Measurements from ENCODE around the gene PGRMC2.
A peak's percentile ranks its signal among the peaks of the same experiment; 100 is the strongest.
"Not testable (repeated sequence)": the region's sequence is repeated elsewhere in the genome, so short reads cannot be mapped to it uniquely, and the experiment has no call there.

Gene PGRMC2

GRCh38 chr4:128267745-128268144 is 19.9 kb downstream of the PGRMC2 start:
- no peak overlapping the region for H3K27ac ChIP-seq (ENCODE audit: extremely low read depth, low read depth, low read length)
- H3K4me3 ChIP-seq (ENCODE audit: low read depth, low read length): no peak overlapping the region
- POLR2A ChIA-PET: no interaction called here
- no peaks in the 10 kb centered on the region for H3K9me3 ChIP-seq (ENCODE audit: control insufficient read depth, insufficient read depth, low read depth, low read length)
- H3K4me1 ChIP-seq (ENCODE audit: control insufficient read depth, insufficient read depth, low read length): peaks cover 2% of the 10 kb centered on the region; the same call in 1 of the 2 replicates
- H3K36me3 ChIP-seq (ENCODE audit: control insufficient read depth in 2 of 2, insufficient read depth in 1 of 2, low read length in 2 of 2): peaks cover 6 to 26% of the 10 kb centered on the region in 2 experiments; a peak in 2 of 3 replicates
- TF ChIP-seq GFI1B (tag by site-specific recombination; IDR thresholded peaks at IDR 0.05): no peak
- TF ChIP-seq, protein P1, sequence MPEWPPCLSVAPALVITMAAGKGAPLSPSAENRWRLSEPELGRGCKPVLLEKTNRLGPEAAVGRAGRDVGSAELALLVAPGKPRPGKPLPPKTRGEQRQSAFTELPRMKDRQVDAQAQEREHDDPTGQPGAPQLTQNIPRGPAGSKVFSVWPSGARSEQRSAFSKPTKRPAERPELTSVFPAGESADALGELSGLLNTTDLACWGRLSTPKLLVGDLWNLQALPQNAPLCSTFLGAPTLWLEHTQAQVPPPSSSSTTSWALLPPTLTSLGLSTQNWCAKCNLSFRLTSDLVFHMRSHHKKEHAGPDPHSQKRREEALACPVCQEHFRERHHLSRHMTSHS (tag by site-specific recombination; IDR thresholded peaks at IDR 0.05): no peak
- TF ChIP-seq ZNF610 (tag by site-specific recombination; IDR thresholded peaks at IDR 0.05; ENCODE audit: borderline replicate concordance): no peak
- no peak for TF ChIP-seq YY1 (tag by site-specific recombination; IDR thresholded peaks at IDR 0.05)
- no peak for TF ChIP-seq ZNF416 (tag by site-specific recombination; IDR thresholded peaks at IDR 0.05)
- no peak for TF ChIP-seq ZNF223 (tag by site-specific recombination; IDR thresholded peaks at IDR 0.05)
- no peak for TF ChIP-seq ZNF354C (tag by site-specific recombination; IDR thresholded peaks at IDR 0.05; ENCODE audit: borderline replicate concordance, low read depth)
- TF ChIP-seq ZNF155 (tag by site-specific recombination; IDR thresholded peaks at IDR 0.05): no peak
- TF ChIP-seq KLF7 (tag by site-specific recombination; IDR thresholded peaks at IDR 0.05; ENCODE audit: borderline replicate concordance): no peak
- no peak for TF ChIP-seq ZBTB1 (tag by site-specific recombination; IDR thresholded peaks at IDR 0.05)
- no peak for TF ChIP-seq ZNF335 (tag by site-specific recombination; conservative IDR thresholded peaks at IDR 0.05)
- TF ChIP-seq ZSCAN18 (tag by site-specific recombination; IDR thresholded peaks at IDR 0.05): no peak
- TF ChIP-seq ZNF311 (tag by site-specific recombination; IDR thresholded peaks at IDR 0.05; ENCODE audit: borderline replicate concordance): no peak
- TF ChIP-seq ZNF175 (tag by site-specific recombination; IDR thresholded peaks at IDR 0.05): no peak
- no peak for TF ChIP-seq ZNF19 (tag by site-specific recombination; IDR thresholded peaks at IDR 0.05; ENCODE audit: low read depth)
- no peak for TF ChIP-seq ZNF292 (tag by site-specific recombination; IDR thresholded peaks at IDR 0.05; ENCODE audit: borderline replicate concordance, low read depth)
- CTCF ChIA-PET: interaction anchor here (0.6 kb wide), 2 partner anchors 77 to 115 kb away, joined by 3 to 6 read pairs; no protein-coding TSS in a partner anchor

GRCh38 chr4:128267171-128267570 is 20.4 kb downstream of the PGRMC2 start:
- H3K4me1 ChIP-seq (ENCODE audit: control insufficient read depth, insufficient read depth, low read length); CTCF ChIA-PET; H3K9me3 ChIP-seq (ENCODE audit: control insufficient read depth, insufficient read depth, low read depth, low read length); H3K27ac ChIP-seq (ENCODE audit: extremely low read depth, low read depth, low read length); H3K4me3 ChIP-seq (ENCODE audit: low read depth, low read length); POLR2A ChIA-PET: not testable (repeated sequence)
- H3K36me3 ChIP-seq (ENCODE audit: control insufficient read depth in 2 of 2, insufficient read depth in 1 of 2, low read length in 2 of 2): peaks cover 6 to 24% of the 10 kb centered on the region in 2 experiments; a peak in 2 of 3 replicates

DNA sequence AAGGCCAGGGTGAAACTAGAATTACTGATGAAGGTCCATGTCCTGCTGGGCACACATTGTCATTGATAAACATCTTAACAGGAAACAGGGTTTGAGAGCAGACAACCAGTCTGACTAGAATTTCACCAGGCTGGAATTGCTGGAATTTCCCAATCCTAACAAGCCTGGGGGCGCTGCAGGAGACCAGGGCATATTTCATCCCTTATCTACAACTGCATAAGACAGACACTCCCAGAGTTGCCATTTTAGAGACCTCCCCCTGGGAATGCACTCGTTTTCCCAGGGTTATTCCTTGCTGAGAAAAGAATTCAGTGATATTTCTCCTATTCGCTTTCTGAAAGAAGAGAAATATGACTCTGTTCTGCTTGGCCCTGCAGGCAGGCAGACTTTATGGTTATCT is 22.1 kb downstream of the PGRMC2 start:
- CTCF ChIA-PET; H3K4me3 ChIP-seq (ENCODE audit: low read depth, low read length); H3K36me3 ChIP-seq (ENCODE audit: control insufficient read depth in 2 of 2, insufficient read depth in 1 of 2, low read length in 2 of 2); H3K9me3 ChIP-seq (ENCODE audit: control insufficient read depth, insufficient read depth, low read depth, low read length); POLR2A ChIA-PET; H3K4me1 ChIP-seq (ENCODE audit: control insufficient read depth, insufficient read depth, low read length); H3K27ac ChIP-seq (ENCODE audit: extremely low read depth, low read depth, low read length): not testable (repeated sequence)
- TF ChIP-seq ZNF561 (tag by site-specific recombination; IDR thresholded peaks at IDR 0.05; ENCODE audit: borderline replicate concordance) (0 out of 2 replicates have a peak, but pooled peaks have one; percentile 45), ZNF558 (tag by site-specific recombination; IDR thresholded peaks at IDR 0.05) (peak; percentile 56; the same call in 1 of the 2 replicates), GLIS1 (tag by site-specific recombination; IDR thresholded peaks at IDR 0.05) (peak; percentile 58; the same call in 1 of the 2 replicates), ZNF518A (tag by site-specific recombination; conservative IDR thresholded peaks at IDR 0.05; ENCODE audit: low read depth) (peak; percentile 50; the same call in 1 of the 2 replicates), ZNF184 (tag by site-specific recombination; IDR thresholded peaks at IDR 0.05) (0 out of 2 replicates have a peak, but pooled peaks have one; percentile 40), ZNF626 (tag by site-specific recombination; IDR thresholded peaks at IDR 0.05) (peak; percentile 89), ZNF549 (tag by site-specific recombination; IDR thresholded peaks at IDR 0.05) (0 out of 2 replicates have a peak, but pooled peaks have one; percentile 44), ZNF610 (tag by site-specific recombination; IDR thresholded peaks at IDR 0.05; ENCODE audit: borderline replicate concordance) (0 out of 2 replicates have a peak, but pooled peaks have one; percentile 38), TRIM28 (IDR thresholded peaks at IDR 0.05; ENCODE audit: borderline replicate concordance, low read length) (peak; percentile 32; the same call in 1 of the 2 replicates), ZNF529 (tag by site-specific recombination; IDR thresholded peaks at IDR 0.05; ENCODE audit: insufficient replicate concordance) (peak; percentile 81), ZNF510 (tag by site-specific recombination; IDR thresholded peaks at IDR 0.05; ENCODE audit: insufficient replicate concordance) (peak; percentile 71)
